ENCODE results near the gene ZNF462. TPM values are rescaled to one million over a fixed set of nuclear protein-coding genes. Genes with fewer than 3 reads are reported as not detected.

Gene ZNF462
- polyA plus RNA-seq, 1 donor = 12.4 TPM

GRCh38 chr9:106862110-106862820 is 701 bp upstream of the ZNF462 start:
- Histone ChIP-seq H3K36me3 (ENCODE audit: control insufficient read depth, insufficient read depth, low read length) (no peaks in the 10 kb centered on the region), H3K4me1 (ENCODE audit: control insufficient read depth, insufficient read depth, low read length) (no peaks in the 10 kb centered on the region), H3K9me3 (ENCODE audit: control insufficient read depth, low read depth, low read length) (peaks cover 8% of the 10 kb centered on the region), H3K27ac (ENCODE audit: low read length) (peak overlapping the region; percentile 83), H3K27me3 (ENCODE audit: control insufficient read depth, insufficient read depth, low read length) (no peaks in the 10 kb centered on the region), H3K4me3 (ENCODE audit: low read length) (peak overlapping the region; percentile 91)
- 7% methylated on average over 3 of the region's 32 CpGs for WGBS (ENCODE audit: insufficient coverage, low lambda C conversion rate)
- DNase-seq = peak in 1 of 2 donors; percentile 78

- Histone ChIP-seq H3K4me1 (ENCODE audit: control insufficient read depth, insufficient read depth, low read length) (no peaks in the 10 kb centered on the region), H3K27me3 (ENCODE audit: control insufficient read depth, insufficient read depth, low read length) (no peaks in the 10 kb centered on the region)
- DNase-seq = peak in 1 of 2 donors; percentile 80
Measured at GRCh38 chr9:106864373-106865143, 1.6 kb downstream of the ZNF462 start.

GRCh38 chr9:106866243-106866642 is 3.3 kb downstream of the ZNF462 start:
- Histone ChIP-seq H3K4me1 (ENCODE audit: control insufficient read depth, insufficient read depth, low read length) (no peaks in the 10 kb centered on the region), H3K9me3 (ENCODE audit: control insufficient read depth, low read depth, low read length) (peaks cover 8% of the 10 kb centered on the region), H3K4me3 (ENCODE audit: low read length) (no peak overlapping the region), H3K27ac (ENCODE audit: low read length) (no peak overlapping the region), H3K27me3 (ENCODE audit: control insufficient read depth, insufficient read depth, low read length) (no peaks in the 10 kb centered on the region), H3K36me3 (ENCODE audit: control insufficient read depth, insufficient read depth, low read length) (no peaks in the 10 kb centered on the region)
- no peak for DNase-seq
- WGBS (ENCODE audit: insufficient coverage, low lambda C conversion rate) = no CpG with 5 or more reads among the region's 1 CpG

More at GRCh38 chr9:106864373-106865143, 1.6 kb downstream of the ZNF462 start:
- Histone ChIP-seq H3K9me3 (ENCODE audit: control insufficient read depth, low read depth, low read length) (peaks cover 8% of the 10 kb centered on the region), H3K27ac (ENCODE audit: low read length) (peak overlapping the region; percentile 83), H3K36me3 (ENCODE audit: control insufficient read depth, insufficient read depth, low read length) (no peaks in the 10 kb centered on the region), H3K4me3 (ENCODE audit: low read length) (peak overlapping the region; percentile 91)
- no CpG with 5 or more reads among the region's 11 CpGs for WGBS (ENCODE audit: insufficient coverage, low lambda C conversion rate)

GRCh38 chr9:106867286-106867685 is 4.3 kb downstream of the ZNF462 start:
- WGBS (ENCODE audit: insufficient coverage, low lambda C conversion rate) = 87% methylated on average over 3 of the region's 4 CpGs
- Histone ChIP-seq H3K36me3 (ENCODE audit: control insufficient read depth, insufficient read depth, low read length) (no peaks in the 10 kb centered on the region), H3K4me3 (ENCODE audit: low read length) (no peak overlapping the region), H3K27me3 (ENCODE audit: control insufficient read depth, insufficient read depth, low read length) (no peaks in the 10 kb centered on the region), H3K9me3 (ENCODE audit: control insufficient read depth, low read depth, low read length) (peaks cover 8% of the 10 kb centered on the region), H3K4me1 (ENCODE audit: control insufficient read depth, insufficient read depth, low read length) (no peaks in the 10 kb centered on the region), H3K27ac (ENCODE audit: low read length) (no peak overlapping the region)
- no peak for DNase-seq

GRCh38 chr9:106868087-106868486 is 5.1 kb downstream of the ZNF462 start:
- Histone ChIP-seq H3K36me3 (ENCODE audit: control insufficient read depth, insufficient read depth, low read length) (no peaks in the 10 kb centered on the region), H3K27ac (ENCODE audit: low read length) (no peak overlapping the region), H3K4me1 (ENCODE audit: control insufficient read depth, insufficient read depth, low read length) (no peaks in the 10 kb centered on the region), H3K4me3 (ENCODE audit: low read length) (no peak overlapping the region), H3K9me3 (ENCODE audit: control insufficient read depth, low read depth, low read length) (peaks cover 5% of the 10 kb centered on the region), H3K27me3 (ENCODE audit: control insufficient read depth, insufficient read depth, low read length) (no peaks in the 10 kb centered on the region)
- 100% methylated on average over 1 of the region's 1 CpG for WGBS (ENCODE audit: insufficient coverage, low lambda C conversion rate)
- no peak for DNase-seq

GRCh38 chr9:106868565-106868964 is 5.6 kb downstream of the ZNF462 start:
- DNase-seq = no peak
- H3K4me3 ChIP-seq (ENCODE audit: low read length) = no peak overlapping the region
- no peak overlapping the region for H3K27ac ChIP-seq (ENCODE audit: low read length)
- no peaks in the 10 kb centered on the region for H3K36me3 ChIP-seq (ENCODE audit: control insufficient read depth, insufficient read depth, low read length)
- no peaks in the 10 kb centered on the region for H3K27me3 ChIP-seq (ENCODE audit: control insufficient read depth, insufficient read depth, low read length)
- peaks cover 5% of the 10 kb centered on the region for H3K9me3 ChIP-seq (ENCODE audit: control insufficient read depth, low read depth, low read length)
- no CpG with 5 or more reads among the region's 5 CpGs for WGBS (ENCODE audit: insufficient coverage, low lambda C conversion rate)
- no peaks in the 10 kb centered on the region for H3K4me1 ChIP-seq (ENCODE audit: control insufficient read depth, insufficient read depth, low read length)

- no peak overlapping the region for H3K27ac ChIP-seq (ENCODE audit: low read length)
- no peaks in the 10 kb centered on the region for H3K27me3 ChIP-seq (ENCODE audit: control insufficient read depth, insufficient read depth, low read length)
- DNase-seq = no peak
- no peaks in the 10 kb centered on the region for H3K4me1 ChIP-seq (ENCODE audit: control insufficient read depth, insufficient read depth, low read length)
- 80% methylated on average over 1 of the region's 2 CpGs for WGBS (ENCODE audit: insufficient coverage, low lambda C conversion rate)
- H3K9me3 ChIP-seq (ENCODE audit: control insufficient read depth, low read depth, low read length) = peaks cover under 1% of the 10 kb centered on the region
- no peak overlapping the region for H3K4me3 ChIP-seq (ENCODE audit: low read length)
- H3K36me3 ChIP-seq (ENCODE audit: control insufficient read depth, insufficient read depth, low read length) = no peaks in the 10 kb centered on the region
Measured at GRCh38 chr9:106869028-106869427, 6.1 kb downstream of the ZNF462 start.

GRCh38 chr9:106869458-106869857 is 6.5 kb downstream of the ZNF462 start:
- WGBS (ENCODE audit: insufficient coverage, low lambda C conversion rate) = no CpG with 5 or more reads among the region's 3 CpGs
- Histone ChIP-seq H3K27me3 (ENCODE audit: control insufficient read depth, insufficient read depth, low read length) (no peaks in the 10 kb centered on the region), H3K27ac (ENCODE audit: low read length) (no peak overlapping the region), H3K9me3 (ENCODE audit: control insufficient read depth, low read depth, low read length) (no peaks in the 10 kb centered on the region), H3K4me3 (ENCODE audit: low read length) (no peak overlapping the region), H3K4me1 (ENCODE audit: control insufficient read depth, insufficient read depth, low read length) (no peaks in the 10 kb centered on the region), H3K36me3 (ENCODE audit: control insufficient read depth, insufficient read depth, low read length) (no peaks in the 10 kb centered on the region)
- no peak for DNase-seq

- Histone ChIP-seq H3K4me3 (ENCODE audit: low read length) (no peak overlapping the region), H3K36me3 (ENCODE audit: control insufficient read depth, insufficient read depth, low read length) (no peaks in the 10 kb centered on the region), H3K9me3 (ENCODE audit: control insufficient read depth, low read depth, low read length) (no peaks in the 10 kb centered on the region), H3K27ac (ENCODE audit: low read length) (no peak overlapping the region), H3K4me1 (ENCODE audit: control insufficient read depth, insufficient read depth, low read length) (no peaks in the 10 kb centered on the region), H3K27me3 (ENCODE audit: control insufficient read depth, insufficient read depth, low read length) (no peaks in the 10 kb centered on the region)
- WGBS (ENCODE audit: insufficient coverage, low lambda C conversion rate) = 100% methylated on average over 4 of the region's 5 CpGs
- no peak for DNase-seq
Measured at GRCh38 chr9:106872641-106873040, 9.7 kb downstream of the ZNF462 start.

GRCh38 chr9:106874031-106874430 is 11.1 kb downstream of the ZNF462 start:
- Histone ChIP-seq H3K4me1 (ENCODE audit: control insufficient read depth, insufficient read depth, low read length) (peaks cover 9% of the 10 kb centered on the region), H3K27me3 (ENCODE audit: control insufficient read depth, insufficient read depth, low read length) (no peaks in the 10 kb centered on the region), H3K9me3 (ENCODE audit: control insufficient read depth, low read depth, low read length) (no peaks in the 10 kb centered on the region), H3K4me3 (ENCODE audit: low read length) (no peak overlapping the region), H3K36me3 (ENCODE audit: control insufficient read depth, insufficient read depth, low read length) (no peaks in the 10 kb centered on the region), H3K27ac (ENCODE audit: low read length) (no peak overlapping the region)
- WGBS (ENCODE audit: insufficient coverage, low lambda C conversion rate) = 100% methylated on average over 2 of the region's 3 CpGs
- DNase-seq = no peak

Measured in large intestine (tissue), 3 donors.